Activated CD4-positive, alpha-beta memory T cell treated with anti-CD3 and anti-CD28 coated beads for 36 hours (primary cell): ENCODE data around the gene IL34. TPM values are rescaled to one million over a fixed set of nuclear protein-coding genes. Genes with fewer than 3 reads are reported as not detected.

Source experiments
- CTCF ChIA-PET: fragments of 350-600 bp; sonication (Branson Sonifier 250); formaldehyde crosslinking; loops from one replicate; lab custom pipeline; 2021; ENCODE audit warnings: antibody characterized with exemption, inconsistent platforms; lab: Charles Lee
- POLR2A ChIA-PET: fragments of 350-600 bp; sonication (Branson Sonifier 250); formaldehyde crosslinking; loops from one replicate; lab custom pipeline; 2021; ENCODE audit warnings: antibody characterized with exemption; lab: Charles Lee
- DNase-seq: peaks from one replicate; pipeline ENCODE4 v3.0.0-alpha.2; 2020
- H3K27ac Mint-ChIP-seq: one replicate; pipeline ENCODE4 v1.8.0; 2021; ENCODE audit warnings: mixed read lengths
- H3K27me3 Mint-ChIP-seq: one replicate; pipeline ENCODE4 v1.8.0; 2021; ENCODE audit warnings: mixed read lengths
- H3K36me3 Mint-ChIP-seq: one replicate; pipeline ENCODE4 v1.8.0; 2021; ENCODE audit warnings: mixed read lengths
- H3K4me1 Mint-ChIP-seq: one replicate; pipeline ENCODE4 v1.8.0; 2021; ENCODE audit warnings: low read depth, mixed read lengths
- H3K4me3 Mint-ChIP-seq: one replicate; pipeline ENCODE4 v1.8.0; 2021; ENCODE audit warnings: mild to moderate bottlenecking, mixed read lengths
- H3K9me3 Mint-ChIP-seq: one replicate; pipeline ENCODE4 v1.8.0; 2021; ENCODE audit warnings: mixed read lengths
- intact Hi-C: fragments of 100-400 bp; cut with micrococcal nuclease; formaldehyde crosslinking; loops from one replicate; pipeline ENCODE4 v1.15.1; 2023
- total RNA-seq, 2 experiments: library from RNA; stranded (reverse); gene quantifications; one replicate each; pipeline ENCODE4 v1.2.3, GENCODE V29; 2021

IL34 gene
- total RNA-seq, 2 experiments from 2014 or later: not detected

DNA sequence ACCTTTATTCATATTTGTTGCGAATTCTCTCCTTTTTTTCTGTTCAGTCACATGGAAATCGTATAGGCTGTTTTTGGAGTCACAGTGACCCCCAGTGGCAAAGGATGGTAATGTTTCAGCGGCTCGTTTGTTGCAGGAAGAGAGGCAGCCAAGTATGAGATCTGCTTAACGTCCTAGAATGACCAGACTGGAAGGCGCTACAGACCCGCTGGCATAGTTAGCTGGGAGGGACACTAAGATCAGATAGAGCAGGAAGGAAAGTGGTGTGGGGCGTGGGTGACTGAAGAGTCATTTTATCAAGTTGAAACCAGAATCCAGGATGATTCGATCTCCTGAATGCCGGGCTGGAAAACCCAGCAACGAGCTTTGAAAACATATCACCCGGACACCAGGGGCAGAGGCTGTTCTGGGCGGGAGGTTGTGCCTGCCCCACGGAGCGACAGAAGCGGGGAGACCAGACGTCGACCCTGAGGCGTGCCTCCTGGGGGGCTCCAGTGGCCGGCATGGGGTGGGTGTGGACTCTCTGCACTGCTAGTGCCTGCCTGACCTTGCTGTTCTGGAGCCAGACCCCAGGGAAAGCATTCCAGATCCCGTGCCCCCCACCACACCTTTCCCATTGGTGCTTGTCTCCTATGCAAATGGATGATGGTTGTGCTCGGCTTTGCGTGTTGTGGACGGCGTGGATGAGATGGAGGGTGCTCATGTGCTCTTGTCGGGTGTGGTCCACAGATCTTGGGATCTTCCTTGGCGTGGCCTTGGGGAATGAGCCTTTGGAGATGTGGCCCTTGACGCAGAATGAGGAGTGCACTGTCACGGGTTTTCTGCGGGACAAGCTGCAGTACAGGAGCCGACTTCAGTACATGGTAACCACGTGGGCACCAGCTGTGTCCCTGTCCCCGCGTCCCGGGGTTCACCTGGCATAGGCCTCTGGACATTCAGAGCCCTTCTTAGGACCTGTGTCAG, 7.7 kb downstream of the IL34 start:
- Mint-ChIP-seq H3K4me3 (no peak overlapping the region), H3K4me1 (peaks cover 5% of the 10 kb centered on the region)
- POLR2A ChIA-PET: interaction anchor here (0.6 to 1.2 kb wide), 2 partner anchors 59 to 260 kb away, joined by 3 read pairs; no protein-coding TSS in a partner anchor

DNA sequence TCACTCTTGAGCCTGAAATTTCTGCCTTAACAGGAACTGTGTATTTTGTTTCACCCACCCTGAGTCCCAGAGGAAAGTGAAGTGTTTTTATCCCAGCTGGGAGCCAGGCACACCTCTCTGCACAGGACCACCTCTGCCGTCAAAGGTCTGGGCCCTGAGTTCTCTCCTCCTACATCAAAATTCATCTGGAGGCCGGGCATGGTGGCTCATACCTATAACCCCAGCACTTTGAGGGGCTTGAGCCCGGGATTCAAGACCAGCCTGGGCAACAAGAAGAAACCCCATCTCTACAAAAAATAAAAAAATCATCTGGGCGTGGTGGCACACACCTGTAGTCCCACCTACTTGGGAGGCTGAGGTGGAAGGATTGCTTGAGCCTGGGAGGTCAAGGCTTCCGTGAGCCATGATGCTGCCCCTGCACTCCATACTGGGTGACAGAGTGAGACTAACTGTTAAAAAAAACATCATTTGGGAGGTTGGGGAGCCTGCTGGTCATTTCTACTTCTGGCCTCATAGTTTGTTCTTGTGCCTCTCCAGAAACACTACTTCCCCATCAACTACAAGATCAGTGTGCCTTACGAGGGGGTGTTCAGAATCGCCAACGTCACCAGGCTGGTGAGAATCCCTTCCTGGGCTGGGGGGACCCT, 9.8 kb downstream of the IL34 start:
- Mint-ChIP-seq H3K27ac (no peak overlapping the region), H3K27me3 (peaks cover 1% of the 10 kb centered on the region), H3K4me1 (peaks cover 5% of the 10 kb centered on the region), H3K4me3 (no peak overlapping the region), H3K9me3 (no peaks in the 10 kb centered on the region), H3K36me3 (no peaks in the 10 kb centered on the region)
- CTCF ChIA-PET: no interaction called here
- POLR2A ChIA-PET: no interaction called here
- intact Hi-C loops: no loop called here
- DNase-seq: no peak

More for the DNA sequence above, 7.7 kb downstream of the IL34 start:
- Mint-ChIP-seq H3K27me3 (peaks cover 1% of the 10 kb centered on the region), H3K36me3 (no peaks in the 10 kb centered on the region), H3K27ac (no peak overlapping the region), H3K9me3 (no peaks in the 10 kb centered on the region)
- intact Hi-C loops: loop anchor here (1.0 kb wide), 1 partner anchor 146 kb away; no protein-coding TSS in a partner anchor
- CTCF ChIA-PET: interaction anchor here (0.7 to 2.6 kb wide), 18 partner anchors 9 to 323 kb away, joined by 3 to 18 read pairs (median 4); partner anchors contain the start of gene DDX19A
- peak; percentile 89 for DNase-seq

- Mint-ChIP-seq H3K9me3 (no peaks in the 10 kb centered on the region), H3K27me3 (peaks cover 1% of the 10 kb centered on the region), H3K27ac (no peak overlapping the region), H3K36me3 (no peaks in the 10 kb centered on the region), H3K4me1 (peaks cover 5% of the 10 kb centered on the region), H3K4me3 (no peak overlapping the region)
- no peak for DNase-seq
- POLR2A ChIA-PET: no interaction called here
- intact Hi-C loops: no loop called here
- CTCF ChIA-PET: no interaction called here
These were observed 10.4 kb downstream of the IL34 start for GRCh38 chr16:70656712-70657263.

- no peak for DNase-seq
- Mint-ChIP-seq H3K27ac (no peak overlapping the region), H3K4me3 (no peak overlapping the region), H3K27me3 (peaks cover 1% of the 10 kb centered on the region), H3K4me1 (peaks cover 5% of the 10 kb centered on the region), H3K36me3 (no peaks in the 10 kb centered on the region), H3K9me3 (no peaks in the 10 kb centered on the region)
- intact Hi-C loops: no loop called here
- ChIA-PET POLR2A (no interaction called here), CTCF (no interaction called here)
These were observed 11.6 kb downstream of the IL34 start for GRCh38 chr16:70657956-70658355.

DNA sequence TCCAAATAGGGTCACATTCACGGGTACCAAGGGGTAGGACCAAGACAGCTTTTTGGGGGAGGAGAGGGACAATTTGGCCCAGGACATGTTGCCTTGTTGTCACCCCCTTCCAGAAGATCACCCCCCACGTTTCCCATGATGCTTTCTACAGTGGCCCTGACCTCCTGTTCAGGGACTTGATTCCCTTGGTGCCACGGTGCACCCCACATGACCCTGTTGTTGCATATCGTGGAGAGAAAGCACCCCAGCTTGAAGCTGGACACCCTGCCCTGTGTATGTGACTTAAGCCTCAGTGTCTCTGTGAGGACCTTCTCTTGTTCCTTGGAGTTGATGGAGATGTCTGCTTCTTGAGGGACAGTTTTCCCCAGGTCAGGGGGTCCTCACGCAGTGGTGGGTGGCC, 12.6 kb downstream of the IL34 start:
- Mint-ChIP-seq H3K4me3 (no peak overlapping the region), H3K27me3 (no peaks in the 10 kb centered on the region), H3K27ac (no peak overlapping the region), H3K9me3 (no peaks in the 10 kb centered on the region), H3K4me1 (peaks cover 1% of the 10 kb centered on the region), H3K36me3 (no peaks in the 10 kb centered on the region)
- ChIA-PET POLR2A (no interaction called here), CTCF (no interaction called here)
- intact Hi-C loops: no loop called here
- no peak for DNase-seq

GRCh38 chr16:70659546-70659945, 13.2 kb downstream of the IL34 start:
- H3K4me1 Mint-ChIP-seq: no peaks in the 10 kb centered on the region
- intact Hi-C loops: no loop called here
- no peak for DNase-seq
- H3K27ac Mint-ChIP-seq: no peak overlapping the region
- no peak overlapping the region for H3K4me3 Mint-ChIP-seq
- H3K36me3 Mint-ChIP-seq: no peaks in the 10 kb centered on the region
- no peaks in the 10 kb centered on the region for H3K9me3 Mint-ChIP-seq
- H3K27me3 Mint-ChIP-seq: no peaks in the 10 kb centered on the region
- ChIA-PET CTCF (interaction anchor here (0.6 kb wide), 1 partner anchor 135 kb away, joined by 3 read pairs; no protein-coding TSS in a partner anchor), POLR2A (no interaction called here)

DNA sequence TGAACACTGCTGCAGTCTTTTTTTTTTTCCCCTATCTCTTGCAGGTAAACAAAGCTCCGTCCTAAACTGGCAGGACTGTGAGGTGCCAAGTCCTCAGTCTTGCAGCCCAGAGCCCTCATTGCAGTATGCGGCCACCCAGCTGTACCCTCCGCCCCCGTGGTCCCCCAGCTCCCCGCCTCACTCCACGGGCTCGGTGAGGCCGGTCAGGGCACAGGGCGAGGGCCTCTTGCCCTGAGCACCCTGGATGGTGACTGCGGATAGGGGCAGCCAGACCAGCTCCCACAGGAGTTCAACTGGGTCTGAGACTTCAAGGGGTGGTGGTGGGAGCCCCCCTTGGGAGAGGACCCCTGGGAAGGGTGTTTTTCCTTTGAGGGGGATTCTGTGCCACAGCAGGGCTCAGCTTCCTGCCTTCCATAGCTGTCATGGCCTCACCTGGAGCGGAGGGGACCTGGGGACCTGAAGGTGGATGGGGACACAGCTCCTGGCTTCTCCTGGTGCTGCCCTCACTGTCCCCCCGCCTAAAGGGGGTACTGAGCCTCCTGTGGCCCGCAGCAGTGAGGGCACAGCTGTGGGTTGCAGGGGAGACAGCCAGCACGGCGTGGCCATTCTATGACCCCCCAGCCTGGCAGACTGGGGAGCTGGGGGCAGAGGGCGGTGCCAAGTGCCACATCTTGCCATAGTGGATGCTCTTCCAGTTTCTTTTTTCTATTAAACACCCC, 13.8 kb downstream of the IL34 start:
- Mint-ChIP-seq H3K27me3 (no peaks in the 10 kb centered on the region), H3K4me3 (no peak overlapping the region), H3K4me1 (no peaks in the 10 kb centered on the region), H3K27ac (no peak overlapping the region), H3K9me3 (no peaks in the 10 kb centered on the region), H3K36me3 (no peaks in the 10 kb centered on the region)
- intact Hi-C loops: no loop called here
- POLR2A ChIA-PET: no interaction called here
- CTCF ChIA-PET: interaction anchor here (0.6 kb wide), 1 partner anchor 136 kb away, joined by 3 read pairs; no protein-coding TSS in a partner anchor
- no peak for DNase-seq

GRCh38 chr16:70660672-70661350, 14.5 kb downstream of the IL34 start:
- no peaks in the 10 kb centered on the region for H3K4me1 Mint-ChIP-seq
- H3K36me3 Mint-ChIP-seq: no peaks in the 10 kb centered on the region
- H3K27me3 Mint-ChIP-seq: no peaks in the 10 kb centered on the region
- no peak overlapping the region for H3K4me3 Mint-ChIP-seq
- H3K27ac Mint-ChIP-seq: no peak overlapping the region
- ChIA-PET CTCF (no interaction called here), POLR2A (no interaction called here)
- no peak for DNase-seq
- H3K9me3 Mint-ChIP-seq: no peaks in the 10 kb centered on the region
- intact Hi-C loops: no loop called here

DNA sequence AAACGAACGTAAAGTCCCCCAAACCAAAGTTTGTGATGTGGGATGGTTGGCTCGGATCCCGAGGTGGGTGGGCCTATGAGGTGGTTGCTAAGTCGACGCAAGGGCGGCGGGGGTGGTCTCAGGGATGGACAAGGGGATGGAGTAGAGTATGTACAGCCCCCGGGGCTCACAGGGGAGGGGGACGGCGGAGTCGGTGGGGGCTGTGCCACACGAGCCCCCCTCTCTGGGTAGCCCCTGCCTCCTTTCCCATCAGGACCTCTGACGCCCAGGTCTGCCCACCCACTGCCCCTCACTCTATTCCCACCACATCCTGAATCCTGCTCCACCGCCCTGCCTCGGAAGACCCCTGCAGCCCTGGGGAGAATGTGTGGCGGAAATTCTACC, 15.2 kb downstream of the IL34 start:
- POLR2A ChIA-PET: no interaction called here
- no peaks in the 10 kb centered on the region for H3K36me3 Mint-ChIP-seq
- intact Hi-C loops: no loop called here

GRCh38 chr16:70661918-70662641, 15.7 kb downstream of the IL34 start:
- DNase-seq: no peak
- intact Hi-C loops: no loop called here
- H3K27me3 Mint-ChIP-seq: no peaks in the 10 kb centered on the region
- POLR2A ChIA-PET: no interaction called here
- no peak overlapping the region for H3K4me3 Mint-ChIP-seq
- CTCF ChIA-PET: interaction anchor here (1.1 kb wide), 1 partner anchor 8 kb away, joined by 4 read pairs; no protein-coding TSS in a partner anchor
- H3K36me3 Mint-ChIP-seq: no peaks in the 10 kb centered on the region
- no peak overlapping the region for H3K27ac Mint-ChIP-seq
- no peaks in the 10 kb centered on the region for H3K4me1 Mint-ChIP-seq
- no peaks in the 10 kb centered on the region for H3K9me3 Mint-ChIP-seq

More for the DNA sequence above, 15.2 kb downstream of the IL34 start:
- Mint-ChIP-seq H3K4me1 (no peaks in the 10 kb centered on the region), H3K4me3 (no peak overlapping the region), H3K27ac (no peak overlapping the region), H3K9me3 (no peaks in the 10 kb centered on the region), H3K27me3 (no peaks in the 10 kb centered on the region)
- CTCF ChIA-PET: no interaction called here
- no peak for DNase-seq
